Measurements from ENCODE around the gene UHRF1.

- no peak for TF ChIP-seq POLR2AphosphoS5 (IDR thresholded peaks at IDR 0.05; ENCODE audit: borderline replicate concordance, low read depth, low read length)
- no peak for TF ChIP-seq FOXP2 (optimal IDR thresholded peaks at IDR 0.05; ENCODE audit: control extremely low read depth, extremely low read length, insufficient read depth)
These were observed 49.6 kb upstream of the UHRF1 start for GRCh38 chr19:4859697-4860096.
